Measurements from ENCODE around the gene CDH22. TPM values are rescaled to one million over a fixed set of nuclear protein-coding genes. Genes with fewer than 3 reads are reported as not detected.

The CDH22 gene
- total RNA-seq, 4 donors from 2014 or later, result 0.26 to 1.2 (median 0.35) TPM

DNA sequence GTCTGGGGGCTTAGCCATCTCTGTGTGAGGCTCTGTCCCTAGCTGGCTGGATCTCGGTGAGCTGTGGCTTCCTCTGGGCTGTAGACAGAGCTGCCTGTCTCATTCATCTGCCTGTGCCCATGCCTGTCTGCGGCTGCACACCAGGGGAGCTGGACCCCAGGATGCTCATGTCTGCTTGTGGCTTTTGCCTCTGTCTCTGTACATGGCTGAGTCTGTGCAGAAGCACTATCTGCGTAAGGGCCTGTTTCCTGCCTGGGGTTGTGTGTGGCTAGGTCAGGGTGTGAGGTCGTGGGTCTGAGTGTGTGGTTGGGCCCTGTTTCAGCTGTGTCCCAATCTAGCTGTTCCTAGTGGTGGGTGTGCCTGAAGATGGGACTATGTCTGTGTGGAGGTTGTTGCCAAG, 68.2 kb downstream of the CDH22 start:
- TF ChIP-seq POLR2A (IDR thresholded peaks at IDR 0.05), result no peak
- TF ChIP-seq, protein P1, sequence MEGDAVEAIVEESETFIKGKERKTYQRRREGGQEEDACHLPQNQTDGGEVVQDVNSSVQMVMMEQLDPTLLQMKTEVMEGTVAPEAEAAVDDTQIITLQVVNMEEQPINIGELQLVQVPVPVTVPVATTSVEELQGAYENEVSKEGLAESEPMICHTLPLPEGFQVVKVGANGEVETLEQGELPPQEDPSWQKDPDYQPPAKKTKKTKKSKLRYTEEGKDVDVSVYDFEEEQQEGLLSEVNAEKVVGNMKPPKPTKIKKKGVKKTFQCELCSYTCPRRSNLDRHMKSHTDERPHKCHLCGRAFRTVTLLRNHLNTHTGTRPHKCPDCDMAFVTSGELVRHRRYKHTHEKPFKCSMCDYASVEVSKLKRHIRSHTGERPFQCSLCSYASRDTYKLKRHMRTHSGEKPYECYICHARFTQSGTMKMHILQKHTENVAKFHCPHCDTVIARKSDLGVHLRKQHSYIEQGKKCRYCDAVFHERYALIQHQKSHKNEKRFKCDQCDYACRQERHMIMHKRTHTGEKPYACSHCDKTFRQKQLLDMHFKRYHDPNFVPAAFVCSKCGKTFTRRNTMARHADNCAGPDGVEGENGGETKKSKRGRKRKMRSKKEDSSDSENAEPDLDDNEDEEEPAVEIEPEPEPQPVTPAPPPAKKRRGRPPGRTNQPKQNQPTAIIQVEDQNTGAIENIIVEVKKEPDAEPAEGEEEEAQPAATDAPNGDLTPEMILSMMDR (IDR thresholded peaks at IDR 0.05 in 4 of 5, conservative IDR thresholded peaks at IDR 0.05 in 1 of 5), result no peak
- Histone ChIP-seq H3K36me3 (no peaks in the 10 kb centered on the region), H3K4me1 (no peaks in the 10 kb centered on the region), H3K27me3 (no peaks in the 10 kb centered on the region), H3K4me3 (no peak overlapping the region), H3K27ac (no peak overlapping the region), H3K9me3 (no peaks in the 10 kb centered on the region)
- intact Hi-C loops (cut with DNase I; ENCODE audit: low total_unique reads), result no loop called here
- no peak for DNase-seq
- ATAC-seq, result no peak
- in situ Hi-C loops (cut with MboI; ENCODE audit: low sequenced_read_pairs in 4 of 4), result no loop called here

DNA sequence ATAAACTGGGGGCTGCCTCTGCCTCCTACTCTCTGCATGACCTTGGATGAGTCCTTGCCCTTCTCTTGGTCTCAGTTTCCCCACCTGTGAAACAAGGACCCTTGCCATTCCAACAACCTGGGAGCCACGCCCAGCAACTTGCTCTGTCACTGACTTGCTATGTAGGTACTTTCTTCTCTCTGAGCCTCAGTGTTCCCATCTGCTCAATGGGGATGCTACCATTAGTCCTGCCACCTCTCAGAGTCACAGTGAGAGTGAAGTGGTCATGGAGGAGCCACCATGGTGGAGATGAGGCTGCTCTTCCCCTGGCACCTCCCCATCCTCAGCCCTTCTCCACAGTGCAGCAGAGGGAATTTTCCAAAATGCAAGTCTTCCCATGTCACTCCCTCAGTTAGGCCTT, 70.6 kb downstream of the CDH22 start:
- intact Hi-C loops (cut with DNase I; ENCODE audit: low total_unique reads) (no loop called here), in situ Hi-C loops (cut with MboI; ENCODE audit: low sequenced_read_pairs in 4 of 4) (no loop called here)
- no peak for DNase-seq
- H3K27ac ChIP-seq, result no peak overlapping the region
- ATAC-seq, result no peak
- TF ChIP-seq, protein P1 (IDR thresholded peaks at IDR 0.05 in 4 of 5, conservative IDR thresholded peaks at IDR 0.05 in 1 of 5), result no peak
- TF ChIP-seq POLR2A (IDR thresholded peaks at IDR 0.05), result no peak
- H3K9me3 ChIP-seq, result no peaks in the 10 kb centered on the region
- H3K4me3 ChIP-seq, result no peak overlapping the region
- H3K27me3 ChIP-seq, result no peaks in the 10 kb centered on the region
- H3K36me3 ChIP-seq, result no peaks in the 10 kb centered on the region
- no peaks in the 10 kb centered on the region for H3K4me1 ChIP-seq

DNA sequence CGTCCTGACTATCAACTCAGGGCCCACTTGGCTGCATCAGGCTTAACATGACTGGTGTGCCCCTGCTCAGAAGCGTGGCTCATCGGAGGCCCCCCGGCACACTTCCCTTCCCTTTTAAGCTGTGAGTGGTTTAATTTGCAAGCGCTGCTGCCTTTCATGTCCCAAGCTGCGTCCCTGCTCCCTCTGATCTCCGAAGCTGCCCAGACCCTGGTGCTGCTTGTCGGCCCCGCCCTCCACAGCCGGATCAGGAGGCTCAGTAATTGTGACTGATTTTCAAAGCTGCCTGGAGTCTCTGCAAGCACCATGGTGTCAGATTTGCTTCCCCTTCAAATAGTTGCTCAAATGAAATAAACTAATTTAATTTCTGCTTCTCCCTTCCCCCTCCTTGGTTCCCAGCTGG, 71.1 kb downstream of the CDH22 start:
- no peak overlapping the region for H3K4me3 ChIP-seq
- no peaks in the 10 kb centered on the region for H3K9me3 ChIP-seq
- H3K36me3 ChIP-seq, result no peaks in the 10 kb centered on the region
- ATAC-seq, result no peak
- TF ChIP-seq POLR2A (IDR thresholded peaks at IDR 0.05), result no peak
- TF ChIP-seq, protein P1 (IDR thresholded peaks at IDR 0.05 in 4 of 5, conservative IDR thresholded peaks at IDR 0.05 in 1 of 5), result no peak
- H3K4me1 ChIP-seq, result no peaks in the 10 kb centered on the region
- no peak overlapping the region for H3K27ac ChIP-seq
- in situ Hi-C loops (cut with MboI; ENCODE audit: low sequenced_read_pairs in 4 of 4) (no loop called here), intact Hi-C loops (cut with DNase I; ENCODE audit: low total_unique reads) (no loop called here)
- no peak for DNase-seq
- H3K27me3 ChIP-seq, result no peaks in the 10 kb centered on the region

DNA sequence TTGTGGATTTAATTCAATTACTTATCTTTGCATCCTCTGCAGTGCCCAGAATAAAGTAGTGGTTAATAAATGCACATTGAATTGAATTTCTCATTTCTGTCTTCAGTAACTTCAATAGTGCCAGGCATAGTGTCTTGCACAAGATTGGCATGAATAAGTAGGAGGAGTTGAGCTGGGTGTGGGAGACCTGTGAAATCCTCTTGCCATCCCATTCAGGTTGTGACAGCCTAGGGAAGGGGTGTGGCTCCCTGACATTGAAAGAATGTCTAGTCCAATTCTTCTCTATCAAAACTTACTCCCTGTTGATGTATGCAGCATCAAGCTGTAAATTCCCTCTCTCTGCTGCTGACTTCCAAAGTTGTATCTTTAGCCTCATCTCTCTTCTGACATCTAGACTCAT, 73.2 kb downstream of the CDH22 start:
- Histone ChIP-seq H3K27ac (no peak overlapping the region), H3K9me3 (no peaks in the 10 kb centered on the region), H3K27me3 (no peaks in the 10 kb centered on the region), H3K36me3 (no peaks in the 10 kb centered on the region), H3K4me1 (no peaks in the 10 kb centered on the region), H3K4me3 (no peak overlapping the region)
- ATAC-seq (no peak), DNase-seq (no peak)
- in situ Hi-C loops (cut with MboI; ENCODE audit: low sequenced_read_pairs in 4 of 4) (no loop called here), intact Hi-C loops (cut with DNase I; ENCODE audit: low total_unique reads) (no loop called here)
- TF ChIP-seq, protein P1 (IDR thresholded peaks at IDR 0.05 in 4 of 5, conservative IDR thresholded peaks at IDR 0.05 in 1 of 5), result no peak
- TF ChIP-seq POLR2A (IDR thresholded peaks at IDR 0.05), result no peak

DNA sequence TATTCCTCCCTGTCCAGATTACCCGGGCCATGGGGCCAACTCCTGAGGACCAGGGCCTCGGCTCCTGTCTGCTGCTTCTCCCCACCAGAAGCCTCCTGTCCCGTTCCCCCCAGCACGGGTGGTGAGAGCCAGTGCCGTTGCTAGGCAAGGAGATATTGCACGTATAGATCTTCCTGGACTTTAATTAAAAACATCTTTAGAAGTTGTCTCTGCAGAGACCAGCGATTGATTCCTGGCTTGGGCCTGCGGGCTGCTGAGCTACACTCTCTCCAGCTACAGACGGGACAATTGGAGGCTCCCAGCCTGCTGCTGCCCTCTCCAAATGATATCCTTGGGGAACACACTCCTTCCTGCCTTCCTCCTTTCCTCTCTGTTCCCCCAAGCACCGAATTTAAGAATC, 74.6 kb downstream of the CDH22 start:
- Histone ChIP-seq H3K27me3 (no peaks in the 10 kb centered on the region), H3K4me1 (no peaks in the 10 kb centered on the region), H3K9me3 (no peaks in the 10 kb centered on the region), H3K27ac (no peak overlapping the region), H3K4me3 (no peak overlapping the region), H3K36me3 (no peaks in the 10 kb centered on the region)
- no peak for TF ChIP-seq POLR2A (IDR thresholded peaks at IDR 0.05)
- TF ChIP-seq, protein P1 (IDR thresholded peaks at IDR 0.05 in 4 of 5, conservative IDR thresholded peaks at IDR 0.05 in 1 of 5), result no peak
- no peak for ATAC-seq
- DNase-seq, result no peak
- intact Hi-C loops (cut with DNase I; ENCODE audit: low total_unique reads) (no loop called here), in situ Hi-C loops (cut with MboI; ENCODE audit: low sequenced_read_pairs in 4 of 4) (no loop called here)
